Measurements from ENCODE around the gene BCL10.

The BCL10 gene

GRCh38 chr1:85220756-85221201 is 55.7 kb downstream of the BCL10 start:
- DNase-seq (ENCODE audit: low read depth in 2 of 2) = no peak

- no peak for DNase-seq (ENCODE audit: low read depth in 2 of 2)
These were observed 56.4 kb downstream of the BCL10 start for GRCh38 chr1:85219853-85220610.

- DNase-seq (ENCODE audit: low read depth in 2 of 2) = no peak
These were observed 59.7 kb downstream of the BCL10 start for GRCh38 chr1:85216697-85217096.
